HG03196 (cell line): ENCODE measurements around the gene PRSS8.
"Not testable (repeated sequence)": the region's sequence is repeated elsewhere in the genome, so short reads cannot be mapped to it uniquely, and the experiment has no call there.

ENCODE experiments used
- ATAC-seq: cut with Tn5 transposase; IDR thresholded peaks from one replicate; pipeline ENCODE4 v1.9.1; 2021; ENCODE audit not compliant: unreplicated experiment

PRSS8 gene

DNA sequence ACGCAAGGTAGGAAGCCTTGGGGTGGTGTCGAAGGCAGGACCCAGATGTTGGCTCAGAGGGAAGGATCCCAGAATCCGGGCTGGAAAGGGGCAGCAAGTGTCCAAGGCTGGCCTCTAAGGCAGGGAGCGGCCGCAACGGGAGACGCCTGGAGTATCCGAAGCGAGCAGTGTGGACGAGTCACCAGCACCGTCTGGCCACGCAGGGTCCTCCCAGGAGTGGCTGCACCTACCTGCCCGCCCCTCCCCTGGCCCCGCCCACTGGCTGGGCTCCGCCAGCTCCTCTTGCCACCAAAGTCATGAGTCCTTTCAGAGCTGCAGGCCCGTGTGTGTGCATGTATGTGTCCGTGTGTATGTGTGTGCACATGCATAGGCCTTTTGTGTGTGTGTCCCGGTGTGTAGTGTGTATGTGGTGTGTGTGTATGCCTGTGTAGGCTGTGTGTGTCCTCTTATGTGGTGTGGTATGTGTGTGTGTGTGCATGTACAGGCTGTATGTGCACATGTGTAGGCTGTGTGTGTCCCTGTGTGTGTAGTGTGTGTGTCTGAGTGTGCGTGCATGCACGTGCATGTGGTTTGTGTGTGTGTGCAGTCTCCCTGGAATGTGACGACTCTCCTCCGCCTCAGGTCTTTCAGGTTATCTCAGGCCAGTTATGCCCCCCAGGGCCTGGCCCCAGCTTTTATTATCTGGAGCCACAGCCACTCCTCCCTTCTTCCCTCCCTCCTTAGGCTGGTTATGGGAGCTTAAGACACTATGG lies at the start of gene PRSS8:
Gene PRSS8 (minus strand): TSS at position 193 of the 752 bp plus-strand sequence. CDS start 229 bp downstream, outside the sequence.
- no peak for ATAC-seq

DNA sequence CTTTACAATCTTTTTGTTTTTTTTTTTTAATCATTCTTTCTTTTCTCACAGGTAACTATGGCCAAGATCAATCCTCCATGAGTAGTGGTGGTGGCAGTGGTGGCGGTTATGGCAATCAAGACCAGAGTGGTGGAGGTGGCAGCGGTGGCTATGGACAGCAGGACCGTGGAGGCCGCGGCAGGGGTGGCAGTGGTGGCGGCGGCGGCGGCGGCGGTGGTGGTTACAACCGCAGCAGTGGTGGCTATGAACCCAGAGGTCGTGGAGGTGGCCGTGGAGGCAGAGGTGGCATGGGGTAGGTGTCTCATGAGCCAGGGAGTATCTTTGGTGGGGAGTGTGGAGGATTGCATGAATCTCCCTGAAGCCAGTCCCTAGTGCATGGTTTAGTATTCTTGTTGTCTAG lies 49.4 kb upstream of the PRSS8 start:
- no peak for ATAC-seq

DNA sequence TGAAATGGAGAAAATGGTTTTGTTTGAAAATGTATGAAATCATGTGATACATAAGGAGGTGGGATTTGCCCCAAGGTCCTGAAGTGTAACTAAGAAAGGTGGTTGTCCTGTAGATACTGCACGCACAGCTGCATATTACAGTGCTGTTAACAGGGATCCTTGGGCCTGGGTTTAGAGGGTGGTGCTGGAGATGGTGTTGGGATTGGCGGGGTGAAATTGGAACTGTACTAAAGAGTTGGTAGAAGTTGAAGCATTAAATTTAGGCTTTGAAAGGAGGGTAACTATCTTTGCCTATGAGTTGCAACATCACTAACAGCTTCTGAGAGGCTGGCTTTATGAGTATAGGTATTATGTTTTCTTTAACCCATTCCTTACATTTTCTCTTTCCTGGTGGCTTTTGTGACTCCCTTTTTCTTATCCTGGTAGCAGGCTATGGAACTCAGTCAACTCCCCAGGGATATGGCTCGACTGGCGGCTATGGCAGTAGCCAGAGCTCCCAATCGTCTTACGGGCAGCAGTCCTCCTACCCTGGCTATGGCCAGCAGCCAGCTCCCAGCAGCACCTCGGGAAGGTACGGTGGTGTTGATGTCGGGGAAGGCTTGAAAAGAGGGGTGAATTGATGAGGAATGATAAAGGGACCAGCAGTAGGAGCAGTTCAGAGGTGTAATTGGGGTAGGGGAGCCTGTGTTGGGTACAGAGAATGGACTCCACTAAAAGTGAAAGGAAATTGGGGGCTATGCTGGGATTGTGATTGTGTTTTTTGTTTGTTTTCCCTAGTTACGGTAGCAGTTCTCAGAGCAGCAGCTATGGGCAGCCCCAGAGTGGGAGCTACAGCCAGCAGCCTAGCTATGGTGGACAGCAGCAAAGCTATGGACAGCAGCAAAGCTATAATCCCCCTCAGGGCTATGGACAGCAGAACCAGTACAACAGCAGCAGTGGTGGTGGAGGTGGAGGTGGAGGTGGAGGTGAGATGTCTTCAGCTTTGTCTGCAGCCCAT lies 48.2 kb upstream of the PRSS8 start:
- no peak for ATAC-seq

DNA sequence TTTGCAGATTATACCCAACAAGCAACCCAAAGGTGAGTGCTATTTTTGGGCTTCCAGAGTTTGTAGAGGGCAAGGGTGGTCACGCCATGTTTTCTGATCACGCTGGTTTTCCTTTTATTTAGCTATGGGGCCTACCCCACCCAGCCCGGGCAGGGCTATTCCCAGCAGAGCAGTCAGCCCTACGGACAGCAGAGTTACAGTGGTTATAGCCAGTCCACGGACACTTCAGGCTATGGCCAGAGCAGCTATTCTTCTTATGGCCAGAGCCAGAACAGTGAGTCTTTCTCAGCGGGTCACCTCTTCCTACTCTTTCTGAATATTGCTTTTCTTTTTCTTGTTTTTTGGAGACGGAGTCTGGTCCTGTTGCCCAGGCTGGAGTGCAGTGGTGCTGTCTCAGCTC lies 46.9 kb upstream of the PRSS8 start:
- no peak for ATAC-seq

DNA sequence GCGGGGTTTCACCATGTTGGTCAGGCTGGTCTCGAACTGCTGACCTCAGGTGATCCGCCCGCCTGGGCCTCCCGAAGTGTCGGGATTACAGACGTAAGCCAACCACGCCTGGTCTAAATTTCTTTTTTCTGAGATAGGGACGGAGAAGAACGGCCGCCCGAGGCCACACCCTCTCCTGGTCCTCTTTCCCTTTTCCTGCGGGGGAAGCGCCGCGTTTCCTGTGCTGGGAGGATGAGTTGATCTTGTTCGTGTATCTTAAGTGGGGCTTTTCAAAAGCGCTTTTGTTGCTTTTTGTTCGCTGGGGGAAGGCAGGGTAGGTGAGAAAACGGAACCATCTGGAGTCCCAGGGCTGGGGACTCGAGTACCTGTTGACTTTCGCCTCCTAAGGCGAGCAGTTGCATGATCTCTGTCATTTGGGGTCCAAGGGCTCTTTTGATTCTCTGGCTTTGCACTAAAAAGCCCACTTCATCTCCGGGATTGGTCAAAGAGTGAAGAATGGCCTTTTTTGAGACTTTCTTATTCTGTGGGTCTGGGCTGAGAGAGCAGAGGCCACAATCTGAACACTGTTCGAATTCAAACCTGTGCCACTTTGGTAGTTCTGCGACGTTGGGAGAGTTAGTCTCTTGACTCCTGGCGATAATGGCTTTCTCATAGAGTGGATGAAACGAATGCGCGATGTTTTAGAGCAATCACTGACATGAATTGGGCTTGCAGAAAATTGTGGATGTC lies 45.7 kb upstream of the PRSS8 start:
- ATAC-seq = no peak

DNA sequence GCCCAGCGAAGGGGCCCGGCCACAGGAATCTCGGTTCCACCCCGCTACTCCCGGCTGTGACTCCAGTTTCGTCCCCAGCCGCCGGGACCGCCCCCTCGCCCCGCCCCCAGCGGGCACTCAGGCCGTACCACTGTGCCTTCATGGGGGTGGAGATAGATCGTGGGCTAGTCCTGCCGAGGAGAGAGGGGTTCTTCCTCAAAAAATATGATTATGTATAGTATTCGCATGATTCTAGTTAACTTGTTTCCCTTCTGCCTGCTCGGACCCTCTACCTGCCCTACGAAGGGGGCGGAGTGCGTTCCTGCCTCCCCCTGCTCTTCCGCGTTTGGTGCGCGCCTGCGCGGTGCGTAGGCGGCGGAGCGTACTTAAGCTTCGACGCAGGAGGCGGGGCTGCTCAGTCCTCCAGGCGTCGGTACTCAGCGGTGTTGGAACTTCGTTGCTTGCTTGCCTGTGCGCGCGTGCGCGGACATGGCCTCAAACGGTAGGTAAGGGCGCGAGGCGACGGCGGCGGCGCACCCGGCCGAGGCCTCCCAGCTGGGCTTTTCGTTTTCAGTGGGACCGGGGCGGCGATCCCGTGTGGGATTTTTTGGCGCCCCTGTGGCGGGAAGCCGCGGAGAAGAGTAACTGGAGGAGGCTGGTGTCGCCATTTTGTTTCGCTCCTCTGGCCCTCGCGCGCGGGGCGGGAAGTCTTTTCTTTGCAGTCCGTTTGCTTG lies 44.4 kb upstream of the PRSS8 start, which contains the start of gene FUS:
Gene FUS (plus strand): TSS at position 393 of the 713 bp plus-strand sequence. CDS start 76 bp downstream, at position 469.
- ATAC-seq = peak; percentile 56

DNA sequence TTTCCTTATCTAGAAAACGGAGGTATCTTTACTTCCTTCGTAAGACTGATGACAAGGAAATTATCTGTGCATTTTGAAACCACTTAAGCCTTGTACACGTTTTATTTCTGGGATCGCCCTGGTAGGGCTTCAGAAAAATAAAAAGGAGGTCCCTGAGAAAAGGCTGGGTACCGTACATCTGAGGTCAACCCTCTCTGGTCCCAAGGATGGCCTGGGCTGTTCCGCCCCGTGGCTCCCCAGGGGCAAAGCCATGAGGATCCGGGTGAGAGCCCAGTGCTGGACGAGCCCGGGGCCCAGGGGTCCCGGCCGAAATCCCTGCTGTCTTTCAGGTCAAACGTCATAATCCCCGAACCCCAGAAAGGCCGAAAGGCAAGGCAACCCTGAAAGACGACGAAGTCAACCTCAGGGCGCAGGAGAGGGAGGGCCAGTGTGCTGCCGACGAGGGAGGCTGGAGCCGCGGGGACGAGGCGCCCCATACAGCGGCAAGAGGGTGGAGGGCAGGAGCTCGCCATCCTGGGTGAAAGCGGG lies 43.8 kb upstream of the PRSS8 start:
- no peak for ATAC-seq

DNA sequence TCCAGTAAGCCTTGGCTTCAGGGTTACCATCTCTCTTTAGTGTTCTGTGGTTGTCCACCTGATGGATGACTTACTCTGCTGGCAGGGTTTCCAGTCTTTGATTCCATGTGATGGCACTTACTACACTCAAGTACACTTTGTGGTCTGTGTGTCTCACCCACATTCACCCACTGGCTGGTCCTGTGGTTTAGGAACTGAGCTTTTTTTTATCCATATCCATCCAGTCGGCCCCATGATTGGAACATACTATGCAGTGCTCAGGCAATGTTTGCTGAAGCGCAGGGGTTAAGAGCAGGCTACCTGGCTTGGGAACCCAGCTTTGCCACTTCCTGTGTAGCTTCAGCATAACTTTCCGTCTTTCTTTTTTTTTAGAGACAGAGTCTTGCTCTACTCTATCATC lies 41.6 kb upstream of the PRSS8 start:
- ATAC-seq = no peak

DNA sequence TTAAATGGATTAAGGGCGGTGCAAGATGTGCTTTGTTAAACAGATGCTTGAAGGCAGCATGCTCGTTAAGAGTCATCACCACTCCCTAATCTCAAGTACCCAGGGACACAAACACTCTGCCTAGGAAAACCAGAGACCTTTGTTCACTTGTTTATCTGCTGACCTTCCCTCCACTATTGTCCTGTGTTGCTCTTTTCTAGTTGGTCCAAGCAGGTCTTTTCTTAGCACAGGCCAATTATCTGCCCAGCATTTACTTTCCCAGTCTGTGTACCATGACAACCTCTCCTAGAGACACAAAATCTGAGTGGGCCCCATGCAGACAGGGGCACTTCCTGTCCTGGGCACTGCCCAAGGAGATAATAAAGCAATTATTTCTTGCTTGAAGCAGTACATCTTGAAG lies 34.5 kb upstream of the PRSS8 start:
- not testable (repeated sequence) for ATAC-seq

DNA sequence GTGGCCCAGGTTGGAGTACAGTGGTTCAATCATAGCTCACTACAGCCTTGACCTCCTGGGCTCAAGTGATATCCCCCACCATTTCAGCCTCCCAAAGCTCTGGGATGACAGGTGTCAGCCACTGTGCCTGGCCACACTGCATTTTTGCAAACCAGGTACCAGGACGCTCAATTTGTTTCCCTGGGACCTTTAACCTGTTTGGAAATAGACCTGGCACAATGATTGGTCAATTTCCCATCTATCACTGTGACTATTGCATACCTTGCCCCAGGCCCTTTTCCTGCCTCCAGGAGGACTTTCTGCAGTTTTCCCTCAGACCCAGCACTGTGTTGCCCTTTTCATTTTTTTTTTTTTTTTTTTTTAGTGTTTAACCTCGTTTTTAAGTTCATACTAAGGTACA lies 33.3 kb upstream of the PRSS8 start:
- no peak for ATAC-seq

DNA sequence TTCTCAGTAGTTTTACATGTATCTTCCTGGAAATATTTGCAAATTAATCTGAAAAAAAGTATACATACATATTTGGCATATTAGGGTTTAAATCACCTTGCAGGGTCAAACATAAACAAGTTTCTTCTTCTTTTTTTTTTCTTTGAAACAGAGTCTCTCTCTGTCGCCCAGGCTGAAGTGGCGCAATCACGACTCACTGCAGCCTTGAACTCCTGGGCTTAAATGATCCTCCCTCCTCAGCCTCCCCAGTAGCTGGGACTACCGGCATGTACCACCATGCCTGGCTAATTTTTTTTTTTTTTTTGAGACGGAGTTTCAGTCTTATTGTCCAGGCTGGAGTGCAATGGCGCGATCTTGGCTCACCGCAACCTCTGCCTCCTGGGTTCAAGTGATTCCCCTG lies 31.8 kb upstream of the PRSS8 start:
- ATAC-seq = no peak

DNA sequence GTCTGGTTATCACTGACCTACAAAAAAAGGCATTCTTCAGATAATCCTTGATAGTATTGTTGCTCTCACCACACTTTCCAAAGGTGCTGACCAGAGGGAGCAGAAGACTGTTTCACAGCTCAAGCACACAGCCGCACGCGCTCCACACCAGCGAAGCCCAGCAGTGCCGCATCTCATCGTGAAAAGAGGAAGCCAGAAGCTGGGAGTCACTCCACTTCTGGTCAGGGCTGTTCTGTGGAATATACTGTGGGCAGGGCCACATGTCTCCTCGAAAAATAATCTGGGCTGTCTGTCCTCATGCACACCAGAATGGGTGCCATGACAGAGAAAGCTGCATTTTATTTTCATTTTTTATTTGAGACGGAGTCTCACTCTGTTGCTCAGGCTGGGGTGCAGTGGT lies 21.6 kb upstream of the PRSS8 start:
- ATAC-seq = no peak

DNA sequence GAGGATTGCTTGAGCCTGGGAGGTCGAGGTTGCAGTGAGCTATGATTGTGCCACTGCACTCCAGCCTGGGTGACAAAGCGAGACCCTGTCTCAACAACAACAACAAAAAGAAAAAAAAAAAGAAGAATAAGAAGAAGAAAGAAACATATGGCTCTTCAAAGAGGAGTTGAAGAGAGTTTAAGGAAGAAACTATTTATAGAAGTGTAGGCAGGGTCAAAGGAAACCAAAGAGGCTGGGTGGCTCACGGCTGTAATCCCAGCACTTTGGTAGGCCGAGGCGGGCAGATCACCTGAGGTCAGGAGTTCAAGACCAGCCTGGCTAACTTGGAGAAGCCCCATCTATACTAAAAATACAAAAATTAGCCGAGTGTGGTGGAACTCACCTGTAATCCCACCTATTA lies 15.4 kb upstream of the PRSS8 start:
- ATAC-seq = not testable (repeated sequence)

DNA sequence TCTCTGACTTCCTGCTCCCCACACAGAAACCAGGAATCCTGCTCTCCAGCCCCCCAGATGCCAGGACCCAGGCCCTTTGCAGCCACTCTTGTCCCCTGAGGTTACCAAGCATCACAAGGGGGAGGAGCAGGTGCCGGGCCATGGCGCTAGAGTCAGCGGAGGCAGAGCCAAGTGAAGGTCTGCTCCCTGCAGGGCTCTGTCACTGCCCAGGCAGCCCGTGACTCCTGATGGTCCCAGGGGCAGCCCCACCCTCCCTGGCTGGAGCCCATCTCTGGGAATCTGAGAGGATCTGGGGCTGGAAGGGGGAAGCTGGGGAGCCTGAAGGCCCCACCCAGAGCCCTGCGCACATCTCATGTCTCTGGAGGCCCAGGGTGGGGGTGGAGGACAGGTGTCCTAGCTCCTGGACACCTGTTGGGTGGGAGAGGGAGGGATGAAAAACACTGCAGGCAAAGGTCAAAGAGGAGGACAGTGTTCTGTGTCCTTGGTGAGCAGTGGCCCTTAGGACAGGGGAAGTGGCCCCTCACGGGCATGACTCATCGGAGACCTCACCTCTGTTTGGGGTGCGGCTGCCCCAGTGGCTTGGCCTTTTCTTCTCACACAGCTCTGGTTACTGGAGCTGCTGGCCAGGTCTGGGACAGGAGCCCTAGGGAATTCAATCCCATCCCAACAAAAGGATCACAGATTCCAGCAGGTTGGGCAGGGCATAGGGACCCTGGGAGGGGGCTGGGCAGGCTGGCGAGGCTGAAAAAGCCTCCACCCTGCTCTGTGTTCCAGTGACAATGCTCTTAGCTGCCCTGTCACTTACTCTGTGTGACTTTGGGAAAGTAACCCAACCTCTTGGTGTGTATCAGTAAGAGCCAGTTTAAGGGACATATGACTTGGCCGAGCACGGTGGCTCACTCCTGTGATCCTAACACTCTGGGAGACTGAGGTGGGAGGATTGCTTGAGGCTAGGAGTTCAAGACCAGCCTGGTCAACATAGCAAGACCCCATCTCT lies 14.7 kb upstream of the PRSS8 start, which contains the start of gene PRSS36:
Gene PRSS36 (minus strand): TSS at position 173 of the 997 bp plus-strand sequence. CDS start 31 bp downstream, at position 142.
- no peak for ATAC-seq

DNA sequence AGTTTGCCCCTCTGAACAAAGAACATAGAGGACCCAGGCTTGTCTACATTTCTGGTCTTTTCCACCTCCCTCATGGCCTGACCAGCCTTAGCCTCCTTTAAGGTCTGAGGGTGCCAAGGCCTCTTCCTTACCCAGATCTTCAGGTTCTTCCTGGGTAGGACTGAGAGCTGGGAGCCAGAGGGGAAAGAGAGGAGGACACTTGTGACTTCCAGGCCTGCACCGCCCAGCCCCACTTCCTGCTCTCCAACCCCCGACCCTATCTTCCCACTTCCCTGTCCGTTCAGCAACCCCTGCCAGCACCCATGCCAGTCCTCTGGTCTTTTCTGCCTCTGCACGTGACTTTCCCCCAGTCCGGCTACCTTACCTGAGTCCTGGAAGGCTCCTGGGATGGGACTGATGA lies 13.8 kb upstream of the PRSS8 start:
- ATAC-seq = no peak

DNA sequence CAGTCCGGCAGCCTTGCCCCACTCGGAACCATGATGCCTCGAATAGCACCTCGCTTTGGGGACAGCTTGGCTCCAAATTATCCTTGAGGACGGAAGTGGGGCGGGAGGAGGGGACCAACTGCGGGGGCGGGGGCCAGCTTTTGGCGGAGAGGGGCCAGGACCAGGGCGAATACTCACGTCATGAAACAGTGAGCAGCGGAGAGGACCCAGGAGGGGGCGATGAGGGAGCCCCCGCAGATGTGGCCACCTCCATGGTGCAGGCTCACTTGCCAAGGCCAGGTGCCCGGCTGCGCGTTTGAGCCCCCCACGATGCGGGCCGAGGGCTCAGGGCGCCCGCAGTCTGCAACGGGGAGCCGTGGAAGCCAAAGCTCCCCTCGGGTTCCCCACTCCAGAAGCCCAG lies 13.4 kb upstream of the PRSS8 start:
- ATAC-seq = no peak

DNA sequence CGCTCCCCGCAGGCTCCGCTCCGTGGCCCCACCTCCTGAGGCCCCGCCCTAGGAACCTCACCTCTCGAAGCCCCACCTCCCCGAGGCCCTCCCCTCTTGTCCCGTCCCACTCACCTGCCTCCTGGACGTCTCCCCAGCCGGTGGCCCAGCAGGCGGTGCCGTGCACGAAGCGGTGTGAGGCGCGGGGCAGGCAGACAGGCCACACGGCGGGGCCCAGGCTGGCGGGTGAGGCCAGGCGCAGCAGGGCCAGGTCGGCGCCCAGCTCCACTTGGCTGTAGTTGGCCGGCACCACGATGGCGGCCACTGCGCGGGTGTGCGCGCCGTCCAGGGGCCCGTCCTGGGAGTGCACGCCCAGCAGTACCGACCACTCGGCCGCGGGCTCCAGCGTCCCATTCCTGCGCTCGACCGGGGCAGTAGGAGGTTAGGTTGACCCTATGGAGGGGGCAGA lies 12.8 kb upstream of the PRSS8 start:
- ATAC-seq = no peak

DNA sequence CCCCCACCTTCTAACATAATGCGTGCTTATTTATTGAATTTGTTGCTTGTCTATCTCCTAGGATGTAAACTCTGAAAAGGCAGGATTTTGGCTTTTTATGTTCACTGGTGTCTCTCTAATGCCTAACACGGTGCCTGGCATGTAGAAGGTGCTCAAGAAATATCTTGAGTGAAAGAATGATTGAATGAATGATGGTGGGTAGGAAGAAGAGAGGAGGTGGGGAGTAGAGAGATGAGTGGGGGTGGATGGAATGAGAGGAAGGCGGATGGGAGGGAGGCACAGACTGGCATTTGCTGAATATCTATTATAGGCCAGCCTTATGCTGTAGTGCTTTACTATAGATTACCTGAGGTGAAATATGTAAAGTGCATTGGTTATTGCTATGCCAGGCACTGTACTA lies 12.0 kb upstream of the PRSS8 start:
- no peak for ATAC-seq
